ENCODE results near the gene ITGB5. TPM values are rescaled to one million over a fixed set of nuclear protein-coding genes. Genes with fewer than 3 reads are reported as not detected.
A peak's percentile ranks its signal among the peaks of the same experiment; 100 is the strongest.
"Not testable (repeated sequence)": the region's sequence is repeated elsewhere in the genome, so short reads cannot be mapped to it uniquely, and the experiment has no call there.

Gene ITGB5
- total RNA-seq, 2 donors from 2014 or later, result 262 to 329 TPM

DNA sequence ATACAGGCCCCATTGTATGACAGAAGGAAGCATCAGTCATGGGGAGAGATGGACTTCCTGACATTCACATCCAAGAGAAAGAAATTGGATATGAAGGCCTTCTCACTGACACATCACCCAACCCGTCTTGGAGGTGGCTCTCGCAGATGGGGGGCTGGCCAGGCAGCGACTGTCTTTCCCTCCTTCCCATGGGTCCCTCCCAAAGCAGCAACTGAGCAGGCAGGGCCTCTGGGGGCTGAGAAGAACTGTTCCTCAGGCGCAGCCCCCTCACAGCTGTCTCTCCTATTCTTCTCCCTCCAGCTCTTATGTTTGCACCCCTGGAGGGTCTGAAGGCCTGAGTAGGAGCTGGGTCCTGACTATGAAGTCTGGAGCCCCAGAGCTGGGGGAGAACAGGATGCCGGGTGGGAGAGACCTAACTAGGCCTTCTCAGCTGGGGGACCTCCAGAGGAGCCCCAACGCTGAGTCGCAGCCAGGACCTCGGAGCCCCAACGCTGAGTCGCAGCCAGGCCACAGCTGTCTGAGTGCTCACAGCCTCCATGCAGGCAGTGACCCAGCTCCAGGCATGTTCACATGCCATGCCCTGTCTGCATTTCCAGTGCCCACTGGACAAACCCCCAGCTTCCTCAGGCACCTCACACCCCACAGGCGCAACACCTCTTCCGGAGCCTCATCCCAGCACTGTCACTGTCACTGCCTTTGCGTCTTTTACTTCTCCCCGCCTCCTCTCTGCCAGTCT is 127.3 kb downstream of the ITGB5 start:
- DNase-seq, result peak; percentile 60
- Histone ChIP-seq H3K4me1 (ENCODE audit: control insufficient read depth, insufficient read depth, low read length) (peaks cover 14% of the 10 kb centered on the region), H3K36me3 (ENCODE audit: control insufficient read depth, insufficient read depth, low read length) (peaks cover 32% of the 10 kb centered on the region), H3K9me3 (ENCODE audit: control insufficient read depth, low read length) (no peaks in the 10 kb centered on the region), H3K4me3 (ENCODE audit: low read length) (no peak overlapping the region), H3K27me3 (ENCODE audit: control insufficient read depth, insufficient read depth, low read length, poor library complexity, severe bottlenecking) (no peaks in the 10 kb centered on the region), H3K9ac (ENCODE audit: extremely low read depth, low read length, poor library complexity, severe bottlenecking) (no peak overlapping the region), H3K27ac (ENCODE audit: low read depth, low read length) (no peak overlapping the region)
- peaks cover 58% of the 10 kb centered on the region for H3K4me1 Mint-ChIP-seq
- H3K9me3 Mint-ChIP-seq, result no peaks in the 10 kb centered on the region
- WGBS, 2 experiments (ENCODE audit: insufficient coverage in 1 of 2, insufficient read length in 1 of 2), result 90 to 98% methylated on average over 7 to 14 of the region's 14 CpGs
- peaks cover 28% of the 10 kb centered on the region for H3K36me3 Mint-ChIP-seq (ENCODE audit: low read depth)
- H3K27me3 Mint-ChIP-seq (ENCODE audit: insufficient read depth), result no peaks in the 10 kb centered on the region
- peak overlapping the region; percentile 80 for H3K27ac Mint-ChIP-seq
- TF ChIP-seq, protein P1, sequence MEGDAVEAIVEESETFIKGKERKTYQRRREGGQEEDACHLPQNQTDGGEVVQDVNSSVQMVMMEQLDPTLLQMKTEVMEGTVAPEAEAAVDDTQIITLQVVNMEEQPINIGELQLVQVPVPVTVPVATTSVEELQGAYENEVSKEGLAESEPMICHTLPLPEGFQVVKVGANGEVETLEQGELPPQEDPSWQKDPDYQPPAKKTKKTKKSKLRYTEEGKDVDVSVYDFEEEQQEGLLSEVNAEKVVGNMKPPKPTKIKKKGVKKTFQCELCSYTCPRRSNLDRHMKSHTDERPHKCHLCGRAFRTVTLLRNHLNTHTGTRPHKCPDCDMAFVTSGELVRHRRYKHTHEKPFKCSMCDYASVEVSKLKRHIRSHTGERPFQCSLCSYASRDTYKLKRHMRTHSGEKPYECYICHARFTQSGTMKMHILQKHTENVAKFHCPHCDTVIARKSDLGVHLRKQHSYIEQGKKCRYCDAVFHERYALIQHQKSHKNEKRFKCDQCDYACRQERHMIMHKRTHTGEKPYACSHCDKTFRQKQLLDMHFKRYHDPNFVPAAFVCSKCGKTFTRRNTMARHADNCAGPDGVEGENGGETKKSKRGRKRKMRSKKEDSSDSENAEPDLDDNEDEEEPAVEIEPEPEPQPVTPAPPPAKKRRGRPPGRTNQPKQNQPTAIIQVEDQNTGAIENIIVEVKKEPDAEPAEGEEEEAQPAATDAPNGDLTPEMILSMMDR (conservative IDR thresholded peaks at IDR 0.05), result no peak
- no peak overlapping the region for H3K4me3 Mint-ChIP-seq

DNA sequence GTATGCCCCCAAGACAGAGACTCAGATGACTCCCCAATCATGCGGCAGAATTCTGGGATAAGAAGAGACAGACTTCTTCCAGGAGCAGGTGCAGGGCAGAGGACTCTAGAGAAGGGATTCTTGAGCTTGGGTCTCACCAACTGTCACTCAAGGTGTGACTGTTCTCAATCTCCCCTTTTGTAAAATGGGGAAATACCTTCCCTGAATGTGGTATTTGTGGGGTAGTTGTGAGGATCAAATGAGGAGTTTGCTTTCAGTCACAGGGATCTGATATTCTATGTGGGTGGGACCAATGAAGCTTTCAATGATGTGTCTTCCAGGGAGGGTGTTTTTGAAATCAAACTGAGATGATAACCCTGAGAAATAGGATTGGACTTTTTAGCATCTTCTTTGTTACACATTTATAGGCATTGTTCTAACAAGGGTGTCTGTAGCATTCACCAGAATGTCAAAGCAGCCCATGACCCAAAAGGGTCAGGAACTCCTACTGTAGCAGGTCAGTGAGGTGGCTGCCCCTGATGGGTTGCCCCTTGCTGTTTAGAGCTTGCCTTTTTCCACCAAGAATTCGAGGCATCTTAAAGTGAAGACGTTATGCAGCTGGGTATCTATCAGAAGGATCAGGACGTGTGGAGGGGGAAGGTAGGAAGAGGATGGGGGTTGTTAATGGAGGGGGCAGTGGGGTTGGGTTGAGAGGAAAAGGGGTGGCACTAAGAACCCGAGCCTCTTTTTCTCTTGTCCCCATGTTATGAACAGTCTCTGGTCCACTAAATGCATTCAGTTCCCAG is 128.1 kb downstream of the ITGB5 start:
- DNase-seq, result peak; percentile 51

DNA sequence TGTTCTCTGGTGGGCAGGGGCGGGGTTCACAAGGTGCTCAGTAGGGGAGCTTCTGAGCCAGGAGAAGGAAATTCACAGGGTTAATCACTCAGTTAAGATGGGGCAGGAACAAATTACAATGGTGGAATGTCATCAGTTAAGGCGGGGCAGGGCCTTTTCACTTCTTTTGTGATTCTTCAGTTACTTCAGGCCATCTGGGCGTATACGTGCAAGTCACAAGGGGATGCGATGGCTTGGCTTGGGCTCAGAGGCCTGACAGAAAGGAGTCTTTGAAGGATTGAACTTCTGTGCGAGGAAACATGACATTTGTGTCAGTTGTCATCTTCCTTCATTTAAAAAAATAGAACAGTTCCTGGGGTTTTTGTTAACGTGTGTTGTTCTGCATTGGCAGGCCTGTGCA is 129.2 kb downstream of the ITGB5 start:
- Histone ChIP-seq H3K9ac (ENCODE audit: extremely low read depth, low read length, poor library complexity, severe bottlenecking) (peak overlapping the region; percentile 15), H3K36me3 (ENCODE audit: control insufficient read depth, insufficient read depth, low read length) (peaks cover 13% of the 10 kb centered on the region), H3K4me1 (ENCODE audit: control insufficient read depth, insufficient read depth, low read length) (peaks cover 14% of the 10 kb centered on the region)
- H3K9me3 ChIP-seq (ENCODE audit: control insufficient read depth, low read length); H3K27me3 Mint-ChIP-seq (ENCODE audit: insufficient read depth); H3K27me3 ChIP-seq (ENCODE audit: control insufficient read depth, insufficient read depth, low read length, poor library complexity, severe bottlenecking); H3K27ac ChIP-seq (ENCODE audit: low read depth, low read length); H3K9me3 Mint-ChIP-seq; H3K4me3 ChIP-seq (ENCODE audit: low read length): not testable (repeated sequence)
- Mint-ChIP-seq H3K4me1 (peaks cover 75% of the 10 kb centered on the region), H3K36me3 (ENCODE audit: low read depth) (peaks cover 14% of the 10 kb centered on the region), H3K4me3 (peak overlapping the region; percentile 57), H3K27ac (peak overlapping the region; percentile 98)
- 61 to 87% methylated on average over 5 to 7 of the region's 7 CpGs for WGBS, 2 experiments (ENCODE audit: insufficient coverage in 1 of 2, insufficient read length in 1 of 2)
- DNase-seq, result peak; percentile 76

More for the DNA sequence above, 128.1 kb downstream of the ITGB5 start:
- 64 to 79% methylated on average over 3 to 5 of the region's 5 CpGs for WGBS, 2 experiments (ENCODE audit: insufficient coverage in 1 of 2, insufficient read length in 1 of 2)
- Histone ChIP-seq H3K27me3 (ENCODE audit: control insufficient read depth, insufficient read depth, low read length, poor library complexity, severe bottlenecking) (no peaks in the 10 kb centered on the region), H3K9ac (ENCODE audit: extremely low read depth, low read length, poor library complexity, severe bottlenecking) (no peak overlapping the region), H3K36me3 (ENCODE audit: control insufficient read depth, insufficient read depth, low read length) (peaks cover 24% of the 10 kb centered on the region), H3K4me1 (ENCODE audit: control insufficient read depth, insufficient read depth, low read length) (peaks cover 14% of the 10 kb centered on the region), H3K9me3 (ENCODE audit: control insufficient read depth, low read length) (no peaks in the 10 kb centered on the region), H3K4me3 (ENCODE audit: low read length) (no peak overlapping the region), H3K27ac (ENCODE audit: low read depth, low read length) (no peak overlapping the region)
- Mint-ChIP-seq H3K4me3 (no peak overlapping the region), H3K27ac (peak overlapping the region; percentile 98), H3K9me3 (no peaks in the 10 kb centered on the region), H3K4me1 (peaks cover 64% of the 10 kb centered on the region), H3K27me3 (ENCODE audit: insufficient read depth) (no peaks in the 10 kb centered on the region), H3K36me3 (ENCODE audit: low read depth) (peaks cover 20% of the 10 kb centered on the region)
- TF ChIP-seq, protein P1 (conservative IDR thresholded peaks at IDR 0.05), result no peak

All from endodermal cell (in vitro differentiated cells).